OCI-LY1 (cell line): ENCODE data around the gene EIF2S2.

Experiments
- H2AFZ ChIP-seq: fragments of 200-600 bp; sonication (generic), shearing (Covaris generic); 2 replicates; pipeline ENCODE4 v1.6.0; 2014; ENCODE audit warnings: antibody characterized with exemption, mild to moderate bottlenecking, low read length
- H3F3A ChIP-seq: fragments of 200-600 bp; sonication (generic), shearing (Covaris generic); 2 replicates; pipeline ENCODE4 v1.6.0; 2014; ENCODE audit warnings: mild to moderate bottlenecking, antibody characterized with exemption, low read length, moderate library complexity; ENCODE audit not compliant: insufficient read depth
- H3K27ac ChIP-seq: fragments of 200-600 bp; sonication (generic); 2 replicates; pipeline ENCODE4 v1.5.1; 2014; ENCODE audit warnings: low read length, mixed run types, mild to moderate bottlenecking, low read depth; ENCODE audit not compliant: poor library complexity, severe bottlenecking
- H3K27me3 ChIP-seq: fragments of 200-600 bp; sonication (generic); 2 replicates; pipeline ENCODE4 v1.6.0; 2014; ENCODE audit warnings: antibody characterized with exemption, mild to moderate bottlenecking, low read length, moderate library complexity; ENCODE audit not compliant: insufficient read depth
- H3K36me3 ChIP-seq: fragments of 200-600 bp; sonication (generic); 2 replicates; pipeline ENCODE4 v1.6.1; 2014; ENCODE audit warnings: mild to moderate bottlenecking, antibody characterized with exemption, low read length, moderate library complexity, mixed read lengths; ENCODE audit not compliant: insufficient read depth
- H3K4me1 ChIP-seq: fragments of 200-600 bp; sonication (generic); 2 replicates; pipeline ENCODE4 v1.5.1; 2014; ENCODE audit warnings: mild to moderate bottlenecking, low read length, moderate library complexity; ENCODE audit not compliant: insufficient read depth, severe bottlenecking
- H3K4me2 ChIP-seq: fragments of 200-600 bp; sonication (generic), shearing (Covaris generic); 2 replicates; pipeline ENCODE4 v1.6.1; 2014; ENCODE audit warnings: low read length
- H3K4me3 ChIP-seq: fragments of 200-600 bp; sonication (generic); 2 replicates; pipeline ENCODE4 v1.5.1; 2014; ENCODE audit warnings: low read length, low read depth, mild to moderate bottlenecking, mixed read lengths; ENCODE audit not compliant: poor library complexity, severe bottlenecking
- H3K79me2 ChIP-seq: fragments of 200-600 bp; shearing (Covaris generic); 2 replicates; pipeline ENCODE4 v1.6.1; 2016; ENCODE audit warnings: mixed run types, low read length, mixed read lengths; ENCODE audit not compliant: insufficient read depth
- H3K9ac ChIP-seq: fragments of 200-600 bp; sonication (generic), shearing (Covaris generic); 2 replicates; pipeline ENCODE4 v1.6.1; 2014; ENCODE audit warnings: mild to moderate bottlenecking, low read length, mixed read lengths
- H3K9me2 ChIP-seq: fragments of 200-600 bp; sonication (generic), shearing (Covaris generic); 2 replicates; pipeline ENCODE4 v1.6.1; 2014; ENCODE audit warnings: low read depth, mild to moderate bottlenecking, low read length, mixed read lengths
- H3K9me3 ChIP-seq: fragments of 200-600 bp; shearing (Covaris generic); 2 replicates; pipeline ENCODE4 v1.6.1; 2014; ENCODE audit warnings: low read length, mixed read lengths
- H4K20me1 ChIP-seq: fragments of 200-600 bp; sonication (generic), shearing (Covaris generic); 2 replicates; pipeline ENCODE4 v1.6.0; 2016; ENCODE audit warnings: mild to moderate bottlenecking, low read length; ENCODE audit not compliant: insufficient read depth
- EZH2 ChIP-seq: fragments of 200-600 bp; sonication (generic), shearing (Covaris generic); IDR thresholded peaks from 2 replicates; pipeline ENCODE4 v1.8.0; 2017; ENCODE audit warnings: borderline replicate concordance, mixed run types, mild to moderate bottlenecking, antibody characterized with exemption, low read length, moderate library complexity, mixed read lengths
- TF ChIP-seq, protein P1 (sequence below): fragments of 200-600 bp; sonication (generic), shearing (Covaris generic); IDR thresholded peaks from 2 replicates; pipeline ENCODE4 v1.5.1; 2017; ENCODE audit warnings: mild to moderate bottlenecking, antibody characterized with exemption, low read length, moderate library complexity, mixed read lengths

The EIF2S2 gene

DNA sequence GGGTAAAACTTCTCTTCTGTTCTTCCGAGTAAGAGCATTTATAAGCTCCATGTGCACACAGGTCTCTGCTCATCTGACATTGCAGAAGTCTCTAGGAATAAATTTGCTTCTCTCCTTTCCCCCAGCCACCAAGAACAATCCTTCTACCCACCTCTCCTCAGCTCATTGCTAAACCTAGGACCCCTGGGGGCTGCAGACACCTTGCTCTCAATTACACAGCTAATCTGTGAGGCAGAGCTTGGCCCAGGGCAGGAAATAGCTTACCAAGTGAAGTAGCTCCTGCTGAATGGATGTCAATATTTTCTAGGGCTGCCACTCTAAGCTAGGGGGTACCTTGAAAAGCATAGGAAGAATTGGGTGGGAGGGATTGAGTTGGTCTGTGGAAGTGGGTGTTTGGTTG lies 44.0 kb downstream of the EIF2S2 start:
- no peaks in the 10 kb centered on the region for H3K4me1 ChIP-seq
- H3K27ac ChIP-seq = no peak overlapping the region
- no peak overlapping the region for H3K9ac ChIP-seq
- H4K20me1 ChIP-seq = no peaks in the 10 kb centered on the region
- peaks cover 34% of the 10 kb centered on the region; the same call in 1 of the 2 replicates for H3K36me3 ChIP-seq
- H3K4me3 ChIP-seq = no peak overlapping the region
- H3K27me3 ChIP-seq = no peaks in the 10 kb centered on the region
- H3K4me2 ChIP-seq = no peak overlapping the region
- no peaks in the 10 kb centered on the region for H3F3A ChIP-seq
- TF ChIP-seq, protein P1, sequence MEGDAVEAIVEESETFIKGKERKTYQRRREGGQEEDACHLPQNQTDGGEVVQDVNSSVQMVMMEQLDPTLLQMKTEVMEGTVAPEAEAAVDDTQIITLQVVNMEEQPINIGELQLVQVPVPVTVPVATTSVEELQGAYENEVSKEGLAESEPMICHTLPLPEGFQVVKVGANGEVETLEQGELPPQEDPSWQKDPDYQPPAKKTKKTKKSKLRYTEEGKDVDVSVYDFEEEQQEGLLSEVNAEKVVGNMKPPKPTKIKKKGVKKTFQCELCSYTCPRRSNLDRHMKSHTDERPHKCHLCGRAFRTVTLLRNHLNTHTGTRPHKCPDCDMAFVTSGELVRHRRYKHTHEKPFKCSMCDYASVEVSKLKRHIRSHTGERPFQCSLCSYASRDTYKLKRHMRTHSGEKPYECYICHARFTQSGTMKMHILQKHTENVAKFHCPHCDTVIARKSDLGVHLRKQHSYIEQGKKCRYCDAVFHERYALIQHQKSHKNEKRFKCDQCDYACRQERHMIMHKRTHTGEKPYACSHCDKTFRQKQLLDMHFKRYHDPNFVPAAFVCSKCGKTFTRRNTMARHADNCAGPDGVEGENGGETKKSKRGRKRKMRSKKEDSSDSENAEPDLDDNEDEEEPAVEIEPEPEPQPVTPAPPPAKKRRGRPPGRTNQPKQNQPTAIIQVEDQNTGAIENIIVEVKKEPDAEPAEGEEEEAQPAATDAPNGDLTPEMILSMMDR = no peak
- TF ChIP-seq EZH2 = no peak
- no peaks in the 10 kb centered on the region; the same call in 1 of the 2 replicates for H3K79me2 ChIP-seq
- H2AFZ ChIP-seq = no peak overlapping the region
- H3K9me2 ChIP-seq = no peaks in the 10 kb centered on the region
- no peaks in the 10 kb centered on the region for H3K9me3 ChIP-seq

DNA sequence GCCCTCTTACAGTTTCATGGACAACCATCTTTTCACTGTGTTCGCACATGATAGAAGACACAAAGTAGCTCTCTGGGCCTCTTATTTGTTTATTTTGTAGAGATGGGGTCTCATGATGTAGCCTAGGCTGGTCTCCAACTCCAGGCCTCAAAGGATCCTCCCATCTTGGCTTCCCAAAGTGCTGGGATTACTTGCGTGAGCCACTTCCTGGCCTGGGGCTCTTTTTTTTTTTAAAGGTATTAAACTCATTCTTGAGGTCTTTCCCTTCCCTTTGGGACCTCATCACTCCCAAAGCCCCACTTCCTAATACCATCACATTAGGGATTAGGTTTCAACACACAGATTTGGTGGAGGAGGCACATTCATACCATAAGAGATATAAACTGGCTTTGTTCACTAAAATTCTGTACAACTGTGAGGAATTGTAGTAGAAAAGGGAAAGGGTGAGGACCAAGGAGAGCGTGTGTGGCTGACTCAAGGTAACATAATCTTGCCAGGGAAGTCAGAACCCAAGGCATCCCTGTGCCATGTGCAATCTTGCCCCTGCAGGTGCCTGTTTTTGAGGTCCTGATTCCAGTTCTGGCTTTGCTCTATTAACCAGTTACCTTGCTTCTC lies 45.5 kb downstream of the EIF2S2 start:
- H3K27ac ChIP-seq = no peak overlapping the region
- no peak overlapping the region for H3K4me2 ChIP-seq
- no peak overlapping the region for H3K9ac ChIP-seq
- H3K4me3 ChIP-seq = no peak overlapping the region
- H3F3A ChIP-seq = no peaks in the 10 kb centered on the region
- no peak for TF ChIP-seq EZH2
- TF ChIP-seq, protein P1 = no peak
- H3K9me2 ChIP-seq = no peaks in the 10 kb centered on the region
- H3K27me3 ChIP-seq = no peaks in the 10 kb centered on the region
- no peaks in the 10 kb centered on the region for H3K9me3 ChIP-seq
- peaks cover 25% of the 10 kb centered on the region; the same call in 1 of the 2 replicates for H3K36me3 ChIP-seq
- H3K79me2 ChIP-seq = no peaks in the 10 kb centered on the region; the same call in 1 of the 2 replicates
- no peak overlapping the region for H2AFZ ChIP-seq
- H4K20me1 ChIP-seq = no peaks in the 10 kb centered on the region
- H3K4me1 ChIP-seq = no peaks in the 10 kb centered on the region

DNA sequence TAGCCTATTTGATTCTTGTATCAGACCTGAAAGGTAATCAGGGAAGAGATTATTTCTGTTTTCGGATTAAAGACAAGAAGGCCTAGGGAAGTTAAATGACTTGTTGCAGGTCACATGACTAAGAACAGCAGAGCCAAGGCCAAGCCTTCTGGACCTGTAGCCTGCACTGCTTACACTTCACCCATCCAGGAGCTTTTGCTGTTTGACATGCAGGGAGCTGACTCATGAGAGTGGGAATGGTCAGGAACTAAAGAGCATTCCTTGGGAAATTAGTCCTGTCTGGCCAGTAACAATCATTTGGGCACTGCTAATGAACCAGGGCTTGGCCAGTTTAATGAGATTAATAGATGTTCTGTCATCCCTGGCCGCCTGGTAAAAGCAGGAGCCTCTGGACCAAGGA lies 46.8 kb downstream of the EIF2S2 start:
- no peaks in the 10 kb centered on the region for H3K9me2 ChIP-seq
- H3K27ac ChIP-seq = no peak overlapping the region
- H3K4me2 ChIP-seq = no peak overlapping the region
- H3K79me2 ChIP-seq = no peaks in the 10 kb centered on the region; the same call in 1 of the 2 replicates
- H2AFZ ChIP-seq = no peak overlapping the region
- no peak overlapping the region for H3K4me3 ChIP-seq
- H3K4me1 ChIP-seq = no peaks in the 10 kb centered on the region
- no peaks in the 10 kb centered on the region for H4K20me1 ChIP-seq
- H3K27me3 ChIP-seq = no peaks in the 10 kb centered on the region
- peaks cover 31% of the 10 kb centered on the region; the same call in 1 of the 2 replicates for H3K36me3 ChIP-seq
- TF ChIP-seq, protein P1 = no peak
- TF ChIP-seq EZH2 = no peak
- H3K9me3 ChIP-seq = no peaks in the 10 kb centered on the region
- no peak overlapping the region for H3K9ac ChIP-seq
- no peaks in the 10 kb centered on the region for H3F3A ChIP-seq
